Measurements from ENCODE around the gene MEGF6.

The MEGF6 gene

DNA sequence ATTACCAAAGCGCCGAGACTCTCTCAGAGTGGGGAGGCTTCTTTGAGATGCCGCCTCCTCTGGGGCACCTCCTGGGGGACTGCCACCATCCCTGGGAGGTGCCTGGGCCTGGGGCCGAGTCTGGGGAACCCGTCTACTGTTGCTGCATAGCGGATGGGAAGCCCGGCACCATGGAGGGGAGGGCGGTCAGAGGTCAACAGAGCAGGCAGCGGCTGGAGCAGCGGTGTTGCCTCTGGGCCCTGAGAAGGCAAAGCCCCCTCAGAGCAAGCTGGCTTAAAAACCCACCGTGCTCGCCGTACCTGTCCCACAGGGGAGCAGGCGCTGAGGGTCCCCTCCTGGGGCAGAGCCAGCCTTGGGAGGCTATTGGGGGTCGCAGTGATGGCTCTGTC lies 94.8 kb downstream of the MEGF6 start:
- no peak for DNase-seq

DNA sequence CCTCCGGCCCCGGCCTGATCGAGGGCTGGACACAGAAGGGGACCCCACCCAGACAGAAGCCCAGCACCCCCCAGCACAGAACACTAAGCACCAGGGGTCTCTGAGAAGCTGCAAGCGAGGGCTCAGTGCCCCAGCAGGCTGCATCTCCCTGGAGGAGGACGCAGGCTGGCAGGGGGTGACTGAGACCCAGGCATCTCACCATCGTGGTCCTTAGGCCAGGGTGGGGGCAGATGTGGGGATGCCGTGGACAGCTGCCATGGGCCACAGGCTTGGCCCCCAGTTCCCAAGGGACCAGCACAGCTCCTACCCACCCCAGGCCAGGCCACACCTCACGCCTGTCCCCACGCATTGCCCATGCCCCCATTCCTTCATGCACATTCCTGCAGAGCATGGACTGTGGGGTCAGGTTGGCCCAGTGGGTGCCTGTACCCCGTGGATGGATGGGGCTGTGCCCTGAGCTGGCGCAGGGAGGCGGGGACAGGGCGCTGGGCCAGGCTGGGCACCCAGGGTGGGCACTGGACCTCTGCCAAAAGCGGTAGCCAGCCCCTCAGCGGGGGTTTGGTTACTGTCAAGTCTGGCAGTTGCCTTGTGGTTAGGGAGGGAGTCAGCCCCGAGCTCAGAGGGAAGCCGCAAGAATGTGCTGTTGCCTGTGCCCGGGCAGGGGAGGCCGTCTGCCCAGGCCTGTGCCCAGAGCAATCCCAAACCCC lies 95.4 kb downstream of the MEGF6 start:
- DNase-seq, result peak; percentile 55

DNA sequence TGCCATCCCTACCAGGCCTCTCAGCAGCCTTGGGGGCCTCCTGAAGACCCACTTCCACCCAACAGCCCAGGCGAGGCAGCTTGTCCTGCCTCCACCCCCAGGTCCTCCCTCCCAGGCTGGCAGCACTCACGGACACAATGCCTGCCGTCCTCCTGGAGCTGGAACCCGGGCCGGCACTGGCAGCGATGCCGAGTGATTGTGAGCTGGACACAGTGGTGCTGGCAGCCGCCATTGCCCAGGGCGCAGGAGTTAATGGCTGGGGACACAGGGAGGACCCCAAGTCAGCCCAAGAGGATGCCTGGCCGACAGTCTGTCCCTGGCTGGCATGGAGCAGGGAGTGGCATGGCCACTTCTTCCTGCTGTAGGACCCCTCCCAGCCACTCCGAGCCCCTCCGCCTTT lies 96.0 kb downstream of the MEGF6 start:
- DNase-seq, result no peak

DNA sequence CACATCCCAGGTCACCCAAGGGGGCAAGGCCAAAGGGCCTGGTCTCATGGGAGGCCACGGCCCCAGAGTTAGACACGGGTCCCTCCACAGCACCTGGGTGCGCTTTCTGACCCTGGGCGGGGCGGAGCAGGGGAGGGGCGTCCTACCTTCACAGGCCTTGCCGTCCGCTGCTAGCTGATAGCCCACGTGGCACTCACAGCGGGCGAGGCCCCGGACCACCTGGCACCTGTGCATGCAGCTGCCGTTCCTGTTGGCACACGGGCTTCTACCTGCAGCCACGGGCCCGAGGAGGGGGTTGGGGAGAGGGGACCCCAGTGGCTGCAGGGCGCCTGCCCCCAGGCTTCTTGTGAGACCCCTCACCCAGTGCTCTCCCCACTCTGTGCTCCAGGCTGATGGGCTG lies 96.9 kb downstream of the MEGF6 start:
- DNase-seq, result no peak

DNA sequence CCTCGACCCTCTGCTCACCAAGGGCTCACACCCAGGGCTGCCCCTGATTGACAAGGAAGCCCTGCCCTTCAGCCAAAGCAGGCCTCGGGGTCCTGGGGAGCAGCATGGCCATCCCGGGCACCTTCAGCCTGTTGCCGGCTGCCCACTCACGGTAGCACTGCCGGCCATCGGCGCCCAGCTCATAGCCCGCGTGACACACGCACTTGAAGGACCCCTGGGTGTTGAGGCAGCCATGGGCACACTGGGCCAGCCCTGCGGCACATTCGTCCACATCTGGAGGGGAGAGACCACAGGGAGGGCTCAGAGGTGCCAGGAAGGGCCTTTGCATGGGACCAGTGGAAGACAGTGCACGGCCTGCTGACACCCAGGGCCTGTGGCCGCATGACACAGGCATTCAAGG lies 99.5 kb downstream of the MEGF6 start:
- DNase-seq, result no peak

DNA sequence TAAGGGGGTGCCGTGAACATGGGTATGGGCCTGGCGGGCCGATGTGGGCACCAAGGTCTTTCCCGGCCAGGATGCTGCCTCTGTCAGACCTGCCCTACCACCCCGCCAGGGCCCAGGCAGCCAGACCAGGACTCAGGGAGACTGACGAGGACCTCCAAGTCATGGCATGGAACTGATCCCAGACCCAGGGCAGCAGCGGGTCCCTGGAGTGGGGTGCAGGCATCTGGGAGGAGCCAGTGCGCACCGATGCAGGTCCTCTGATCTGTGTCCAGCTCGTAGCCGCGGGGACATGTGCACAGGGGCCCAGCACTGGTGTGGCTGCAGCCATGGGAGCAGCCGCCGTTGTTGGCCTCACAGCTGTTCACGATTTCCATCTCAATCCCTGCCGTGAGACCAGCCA lies 100.0 kb downstream of the MEGF6 start:
- DNase-seq, result no peak

DNA sequence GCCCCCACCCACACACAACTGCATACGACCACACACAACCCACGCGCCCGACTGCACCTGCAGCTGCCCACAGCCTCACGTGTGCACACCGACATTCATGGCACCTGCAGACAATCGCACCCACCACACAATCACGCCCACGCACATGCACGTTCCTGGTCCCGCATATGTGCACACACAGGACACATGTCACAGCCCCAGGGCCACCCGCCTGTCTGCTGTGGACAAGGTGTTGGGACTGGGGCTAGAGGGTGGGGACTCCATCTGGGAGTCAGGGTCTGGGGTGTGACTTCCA lies 100.4 kb downstream of the MEGF6 start:
- no peak for DNase-seq

DNA sequence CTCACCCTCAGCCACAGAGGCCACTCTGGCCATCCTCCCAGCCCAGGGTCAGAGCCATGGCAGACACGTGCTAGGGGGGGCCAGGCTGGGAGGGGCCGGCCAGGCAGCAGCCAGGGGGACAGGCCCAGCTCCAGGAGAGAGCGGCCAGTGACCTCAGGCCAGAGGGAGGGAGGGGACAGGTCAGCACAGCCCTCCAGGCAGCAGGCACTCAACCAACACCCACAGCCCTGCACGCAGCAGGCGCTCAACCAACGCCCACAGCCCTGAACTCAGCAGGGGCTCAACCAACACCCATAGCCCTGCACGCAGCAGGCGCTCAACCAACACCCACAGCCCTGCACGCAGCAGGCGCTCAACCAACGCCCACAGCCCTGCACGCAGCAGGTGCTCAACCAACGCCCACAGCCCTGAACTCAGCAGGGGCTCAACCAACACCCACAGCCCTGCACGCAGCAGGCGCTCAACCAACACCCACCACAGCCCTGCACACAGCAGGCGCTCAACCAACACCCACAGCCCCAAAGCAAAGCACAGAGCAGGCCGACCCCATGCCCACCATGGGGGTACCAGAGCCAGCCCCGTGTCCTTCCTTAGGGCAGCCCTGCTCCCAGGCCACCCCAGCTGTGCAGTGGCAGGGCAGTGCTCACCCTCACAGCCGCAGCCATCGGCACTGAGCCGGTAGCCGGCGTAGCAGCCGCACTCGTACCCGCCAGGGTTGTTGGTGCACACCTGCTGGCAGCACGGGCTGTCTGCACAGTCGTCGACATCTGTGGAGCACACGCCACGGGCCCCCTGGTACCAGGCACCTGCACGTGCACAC lies 101.0 kb downstream of the MEGF6 start:
- DNase-seq, result no peak

DNA sequence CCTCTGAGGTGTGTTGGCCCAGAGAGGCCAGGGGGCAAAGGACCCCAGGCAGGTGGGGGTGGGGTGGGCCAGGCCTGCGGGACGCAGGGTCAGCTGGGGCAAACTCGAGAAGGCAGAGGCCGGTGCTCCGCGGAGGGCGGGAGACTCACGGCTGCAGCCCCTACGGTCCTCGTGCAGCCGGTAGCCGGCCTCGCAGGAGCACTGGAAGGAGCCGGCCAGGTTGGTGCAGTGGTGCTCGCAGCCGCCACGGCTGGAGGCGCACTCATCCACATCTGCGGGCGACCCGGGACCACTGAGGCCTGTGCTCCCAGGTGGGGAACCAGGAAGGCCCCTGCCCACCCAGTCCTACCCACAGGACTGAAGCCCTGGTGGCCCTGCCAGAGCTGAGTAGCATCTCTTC lies 101.6 kb downstream of the MEGF6 start:
- no peak for DNase-seq

DNA sequence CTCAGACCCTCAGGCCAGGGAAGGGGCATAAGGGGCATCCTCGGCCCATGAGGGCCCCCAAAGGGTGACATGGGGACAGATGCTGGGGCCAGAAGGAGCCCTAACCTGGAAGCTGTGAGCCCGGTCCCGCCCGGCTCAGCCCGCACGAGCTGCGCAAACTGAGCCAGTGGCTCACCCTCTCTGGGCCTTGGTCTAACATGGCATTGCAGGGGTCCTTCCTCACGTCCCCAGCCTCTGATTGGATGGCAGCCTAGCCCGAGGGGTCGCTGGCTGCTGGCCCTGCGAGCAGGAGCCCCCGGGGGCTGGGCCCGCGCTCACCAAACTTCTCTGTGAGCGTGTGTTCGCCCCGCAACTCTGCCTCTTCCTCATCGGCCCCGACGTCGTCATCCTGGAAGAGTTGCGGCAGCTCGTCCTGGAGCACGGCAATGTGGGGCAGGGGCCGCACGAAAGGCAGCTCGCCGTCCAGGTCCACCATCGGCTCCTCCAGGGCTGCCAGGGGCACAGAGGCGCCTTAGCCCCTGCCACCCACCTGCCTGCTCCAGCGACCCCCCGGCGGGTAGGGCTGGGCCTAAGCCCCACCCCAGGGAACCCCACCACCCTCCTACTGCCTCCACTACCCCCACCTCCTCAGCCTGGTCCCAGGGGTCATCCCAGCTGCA lies 102.4 kb downstream of the MEGF6 start:
- no peak for DNase-seq

DNA sequence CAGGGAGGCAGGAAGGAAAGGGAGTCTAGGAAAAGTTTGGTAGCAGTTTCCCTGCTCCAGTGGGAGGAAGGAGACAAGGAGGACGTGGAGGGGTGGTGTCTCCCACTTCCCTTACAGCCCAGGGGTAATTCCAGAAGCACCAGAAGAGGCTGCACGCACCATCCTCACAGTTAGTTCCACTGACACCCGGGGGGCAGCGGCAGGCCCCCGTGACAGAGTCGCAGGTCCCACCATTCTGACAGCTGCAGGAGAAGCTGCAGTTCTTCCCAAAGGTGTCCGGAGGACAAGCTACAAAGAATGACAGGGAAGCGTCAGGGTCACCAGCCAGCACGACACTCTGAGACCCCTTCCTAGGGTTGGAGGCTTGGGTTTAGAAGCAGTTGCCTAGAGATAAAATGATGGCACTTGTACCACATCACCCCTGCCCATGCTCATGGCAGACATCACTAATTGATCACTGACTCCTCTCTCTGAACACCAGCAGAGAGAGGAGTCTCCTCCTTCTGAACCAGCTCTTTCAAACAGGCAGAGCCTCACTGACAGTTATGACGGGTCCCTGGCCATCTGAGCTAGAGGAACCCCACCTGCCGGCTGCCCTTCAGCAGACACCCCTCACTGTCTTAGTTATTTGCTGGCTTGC lies 103.6 kb downstream of the MEGF6 start:
- DNase-seq, result no peak

DNA sequence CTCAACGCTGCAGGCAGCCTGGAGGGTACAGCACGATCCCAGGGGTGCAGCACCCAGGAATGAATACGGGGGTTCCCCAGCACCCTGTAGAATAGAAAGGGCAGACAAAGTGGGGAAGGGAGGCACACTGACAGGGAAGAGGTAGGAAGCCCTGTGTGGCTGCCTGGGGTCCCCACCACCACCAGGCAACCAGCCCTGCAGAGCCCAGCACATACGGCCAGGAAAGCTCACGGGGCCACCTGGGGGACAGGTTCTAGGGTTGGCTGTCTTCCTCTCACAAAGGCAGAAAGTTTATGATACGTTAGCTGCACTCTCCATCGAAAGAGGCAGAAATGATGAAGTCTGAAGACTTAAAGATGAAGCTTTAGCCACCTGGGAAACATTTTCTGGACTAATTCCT lies 104.4 kb downstream of the MEGF6 start:
- DNase-seq, result no peak

DNA sequence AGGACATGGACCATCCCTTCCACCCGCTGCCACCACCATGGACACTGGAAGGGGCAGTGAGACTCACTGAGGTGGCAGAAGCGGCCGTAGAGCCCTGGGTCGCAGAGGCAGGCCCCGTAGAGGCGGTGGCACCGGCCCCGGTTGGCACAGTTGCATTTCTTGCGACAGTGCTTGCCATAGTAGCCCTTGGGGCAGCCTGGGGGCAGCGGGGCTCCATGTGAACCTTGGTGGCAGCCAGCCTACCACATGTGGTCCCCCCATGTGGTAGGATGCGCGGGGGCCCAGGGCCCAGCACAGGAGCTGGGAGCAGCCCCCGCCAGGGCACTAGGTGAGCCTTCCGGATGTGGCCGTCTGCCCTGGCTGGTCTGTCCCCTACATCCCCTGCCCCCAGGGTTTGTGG lies 105.3 kb downstream of the MEGF6 start:
- no peak for DNase-seq

DNA sequence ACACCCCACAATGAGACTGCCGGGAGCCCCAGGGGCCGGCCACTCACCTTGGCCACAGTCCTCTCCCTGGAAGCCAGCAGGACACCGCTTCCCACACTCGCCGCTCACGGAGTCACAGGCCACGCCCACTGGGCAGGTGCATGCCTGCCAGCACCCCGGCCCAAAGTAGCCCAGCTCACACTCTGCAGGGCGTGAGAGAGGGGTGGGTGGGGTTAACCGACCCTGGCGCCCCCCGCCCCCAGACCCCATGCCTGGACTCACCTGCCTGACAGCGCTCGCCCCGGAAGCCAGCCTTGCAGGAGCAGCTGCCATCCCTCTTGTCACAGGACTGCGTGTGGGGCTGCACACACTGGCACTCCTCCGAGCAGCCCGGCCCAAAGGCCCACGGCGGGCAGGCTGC lies 106.1 kb downstream of the MEGF6 start:
- DNase-seq, result no peak

DNA sequence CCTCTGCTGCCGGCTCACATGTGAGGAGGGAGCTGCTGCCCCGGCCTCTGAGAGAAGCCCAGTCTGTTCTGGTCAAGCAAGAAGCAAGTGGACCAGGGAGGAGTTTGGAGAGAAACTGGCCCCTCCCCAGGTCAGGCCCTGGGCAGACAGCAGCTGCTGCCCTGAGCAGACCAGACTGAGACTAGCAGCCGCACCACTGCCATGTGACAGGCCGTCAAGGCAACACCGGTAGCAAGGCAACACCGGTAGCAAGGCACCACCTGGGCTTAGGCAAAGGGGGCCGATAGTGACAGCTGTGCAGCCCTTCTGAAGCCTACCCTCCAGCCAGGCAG lies 106.5 kb downstream of the MEGF6 start:
- no peak for DNase-seq

DNA sequence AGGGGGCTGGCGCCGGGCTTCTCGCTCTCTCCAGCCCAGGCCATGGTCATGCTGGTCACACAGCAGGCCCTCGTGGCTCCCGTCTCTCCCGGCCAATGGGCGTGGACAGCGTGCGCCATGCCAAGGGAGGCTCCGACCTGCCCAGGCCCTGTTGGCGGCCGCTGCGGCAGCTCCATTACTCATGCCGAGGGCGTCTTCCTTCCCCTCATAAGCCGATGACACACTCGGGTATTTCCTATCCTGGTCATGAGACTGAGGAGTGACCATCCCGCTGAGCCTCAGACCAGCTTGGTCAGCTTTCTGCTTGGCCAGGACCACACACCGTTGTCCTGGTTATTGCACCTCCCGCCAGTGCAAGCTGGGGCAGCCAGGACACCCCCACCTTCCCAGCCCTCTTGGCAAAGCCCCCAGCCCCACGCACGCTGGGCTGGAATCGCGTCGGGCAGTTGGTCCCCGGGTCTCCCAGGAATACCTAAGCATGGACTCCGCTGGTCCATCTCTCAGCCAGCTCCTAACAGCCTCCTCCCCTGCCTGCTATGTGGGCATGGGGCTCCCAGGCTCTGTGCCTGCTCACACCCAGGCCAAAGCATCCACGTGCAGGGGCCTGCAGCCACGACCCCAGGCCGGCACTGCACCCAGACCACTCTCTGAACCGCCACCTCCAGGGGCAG lies 107.0 kb downstream of the MEGF6 start:
- no peak for DNase-seq

DNA sequence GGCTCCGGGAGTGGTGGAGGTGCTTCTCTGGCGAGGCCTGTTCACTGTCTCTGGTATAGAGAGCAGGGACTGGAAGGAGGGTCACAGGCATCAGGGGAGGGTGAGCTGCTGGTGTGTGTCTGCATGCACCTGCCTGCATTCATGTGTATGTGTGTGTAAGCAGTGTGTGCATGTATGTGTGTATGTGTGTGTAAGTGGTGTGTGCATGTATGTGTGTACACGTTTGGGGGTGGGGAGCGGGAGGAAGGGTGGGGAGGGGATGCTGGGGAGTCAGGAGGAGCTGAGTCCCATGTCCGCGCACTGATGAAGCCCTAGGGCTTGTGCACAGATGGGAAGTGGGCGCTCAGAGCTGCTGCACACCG lies 107.8 kb downstream of the MEGF6 start:
- no peak for DNase-seq

DNA sequence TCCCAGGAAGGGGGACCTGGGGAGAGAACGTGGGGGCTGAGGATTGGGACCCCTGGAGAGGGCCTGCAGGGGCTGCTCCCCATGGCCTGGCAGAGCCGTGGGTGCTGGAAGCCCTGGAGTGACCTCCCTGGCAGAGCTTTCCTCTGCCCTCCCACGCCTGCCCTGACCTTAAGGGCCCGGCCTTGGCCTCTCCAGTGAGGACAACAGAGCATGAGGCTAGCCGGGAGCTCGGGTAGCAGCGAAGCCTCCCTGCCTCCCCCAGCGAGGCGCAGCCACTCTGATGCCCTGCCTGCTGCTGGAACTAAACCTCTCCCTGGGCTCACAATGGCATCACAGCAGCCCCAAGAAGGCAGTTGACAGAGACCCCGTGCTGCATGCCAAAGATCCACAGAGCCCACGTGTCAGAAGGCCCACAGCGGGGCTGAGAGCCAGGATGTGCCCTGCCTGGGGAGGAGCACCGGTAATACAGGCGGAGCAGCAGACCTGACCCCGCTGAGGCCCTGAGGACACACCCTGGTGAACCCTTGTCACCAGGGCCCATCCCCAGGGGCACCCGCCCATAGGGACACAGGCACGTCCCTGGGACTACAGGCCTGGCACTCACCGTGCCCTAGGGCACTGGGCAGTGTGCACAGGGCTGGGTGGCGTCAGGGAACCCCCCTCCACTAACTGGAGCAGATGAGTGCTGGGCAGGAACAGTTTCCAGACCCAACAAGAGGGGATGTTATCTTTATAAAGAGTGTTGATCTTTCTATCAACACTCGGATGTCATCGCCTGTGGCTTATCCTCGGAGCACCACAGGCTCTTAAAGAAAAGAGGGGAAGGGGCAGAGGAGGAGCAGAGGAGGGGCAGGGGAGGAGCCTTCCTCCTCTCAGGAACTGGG lies 108.4 kb downstream of the MEGF6 start:
- DNase-seq, result no peak

DNA sequence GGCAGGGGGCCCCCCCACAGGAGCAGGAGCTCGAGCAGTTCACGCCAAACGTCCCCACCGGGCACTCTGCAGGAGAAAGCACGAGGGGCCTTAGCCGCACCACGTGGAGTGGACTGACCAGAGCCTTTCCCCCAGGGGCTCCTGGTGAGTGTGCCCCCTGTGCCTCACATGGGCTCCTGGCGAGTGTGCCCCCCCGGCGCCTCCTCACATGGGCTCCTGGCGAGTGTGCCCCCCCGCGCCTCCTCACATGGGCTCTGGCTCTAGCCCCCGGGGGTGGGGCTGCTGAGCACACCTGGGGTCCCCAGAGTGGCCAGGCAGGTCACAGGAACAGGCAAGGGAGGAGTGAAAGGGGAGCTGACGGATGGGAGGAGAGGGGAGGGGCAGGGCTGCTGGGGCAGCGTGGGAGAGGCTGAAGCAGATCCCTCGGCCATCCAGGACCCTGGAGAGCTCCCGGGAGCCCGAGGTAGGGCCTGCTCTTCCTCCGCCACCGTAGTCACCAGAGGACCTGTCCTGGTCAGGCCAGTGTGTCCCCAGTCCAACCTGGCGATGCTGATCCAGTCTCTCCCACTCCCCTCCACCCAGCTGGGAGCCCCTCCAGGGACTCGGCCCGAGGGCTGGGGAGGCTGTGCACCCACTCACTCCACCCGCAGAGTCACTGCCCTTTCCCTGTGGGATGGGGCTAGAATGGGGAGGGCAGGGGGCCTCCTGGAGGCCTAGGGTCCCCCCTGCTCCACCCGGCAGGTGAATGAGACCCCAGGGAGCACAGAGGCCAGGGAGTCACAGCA lies 109.3 kb downstream of the MEGF6 start:
- peak; percentile 71 for DNase-seq

DNA sequence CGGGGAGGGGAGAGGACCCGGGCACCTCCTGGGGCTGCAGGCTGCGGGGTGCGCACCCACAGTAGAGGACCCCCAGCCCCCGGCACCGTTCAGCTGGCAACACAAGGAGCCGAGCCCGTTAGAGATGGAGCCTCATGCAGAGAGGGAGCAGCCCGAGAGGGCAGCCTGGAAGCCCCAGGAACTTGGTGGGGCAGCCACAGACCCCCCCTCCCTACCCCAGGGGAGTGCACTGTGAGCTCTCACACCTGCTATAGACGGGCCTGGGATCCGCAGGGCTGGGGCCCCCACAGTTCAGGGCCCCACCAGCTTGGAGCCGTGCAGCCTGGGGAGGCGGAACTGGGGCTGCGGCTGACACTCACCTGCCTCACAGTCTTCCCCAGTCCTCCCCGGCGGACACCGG lies 109.9 kb downstream of the MEGF6 start:
- DNase-seq, result no peak

DNA sequence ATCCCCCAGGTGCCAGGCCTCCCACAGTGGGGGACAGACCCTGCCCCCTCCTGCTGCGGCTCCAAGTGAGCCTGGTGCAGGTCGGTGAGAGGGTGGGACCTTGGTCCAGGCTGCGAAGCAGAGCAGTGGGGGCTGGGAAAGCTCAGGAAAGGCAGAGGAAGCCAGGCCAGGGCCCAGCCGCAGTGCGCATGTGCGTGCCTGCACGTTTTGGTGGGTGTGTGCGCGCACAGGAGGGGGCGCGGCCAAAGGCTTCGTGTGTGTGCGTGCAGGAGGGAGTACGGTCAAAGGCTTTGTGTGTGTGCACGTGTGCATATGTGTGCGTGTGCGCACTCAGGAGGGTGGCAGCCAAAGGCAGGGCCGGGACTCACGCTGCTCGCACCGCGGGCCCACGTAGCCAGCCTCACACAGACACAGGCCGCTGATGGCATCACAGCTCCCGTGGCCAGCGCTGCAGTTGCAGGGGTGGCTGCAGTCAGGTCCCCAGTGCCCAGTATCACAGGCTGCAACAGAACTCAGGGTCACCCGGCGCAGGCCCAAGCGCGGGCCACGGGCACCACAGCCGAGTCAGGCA lies 111.0 kb downstream of the MEGF6 start:
- no peak for DNase-seq

Measured in right forelimb (tissue), 1 donor.